SU-DHL-6 (cell line): ENCODE results near the gene BMP3.

ENCODE experiments used
- H2AFZ ChIP-seq: fragments of 200-600 bp; sonication (generic); 2 replicates; pipeline ENCODE4 v1.6.1; 2014; ENCODE audit warnings: low read depth, mild to moderate bottlenecking, moderate library complexity, mixed read lengths, antibody characterized with exemption, low read length; ENCODE audit not compliant: severe bottlenecking
- H3F3A ChIP-seq: fragments of 200-600 bp; shearing (Covaris generic); 2 replicates; pipeline ENCODE4 v1.6.0; 2016; ENCODE audit warnings: antibody characterized with exemption, mild to moderate bottlenecking; ENCODE audit not compliant: insufficient read depth
- H3K27ac ChIP-seq: fragments of 200-600 bp; sonication (generic); 2 replicates; pipeline ENCODE4 v1.5.1; 2016; ENCODE audit warnings: low read depth, mild to moderate bottlenecking, low read length, moderate library complexity, mixed read lengths
- H3K27me3 ChIP-seq: fragments of 200-600 bp; sonication (generic), shearing (Covaris generic); 2 replicates; pipeline ENCODE4 v1.6.0; 2014; ENCODE audit warnings: mild to moderate bottlenecking, low read length
- H3K36me3 ChIP-seq: fragments of 200-600 bp; sonication (generic); 2 replicates; pipeline ENCODE4 v1.6.1; 2014; ENCODE audit warnings: mild to moderate bottlenecking, low read length, mixed read lengths
- H3K4me2 ChIP-seq: fragments of 300-600, 200-600 bp; shearing (Covaris generic), sonication (generic); 2 replicates; pipeline ENCODE4 v1.6.0; 2014; ENCODE audit warnings: low read length, low read depth, mild to moderate bottlenecking; ENCODE audit not compliant: poor library complexity, severe bottlenecking
- H3K4me3 ChIP-seq: fragments of 200-600 bp; sonication (generic); 2 replicates; pipeline ENCODE4 v1.5.1; 2014; ENCODE audit warnings: antibody characterized with exemption, low read length, mild to moderate bottlenecking, mixed read lengths; ENCODE audit not compliant: insufficient read depth, poor library complexity, severe bottlenecking
- H3K79me2 ChIP-seq: fragments of 200-600 bp; sonication (generic); 2 replicates; pipeline ENCODE4 v1.6.1; 2014; ENCODE audit warnings: mild to moderate bottlenecking, low read length, moderate library complexity; ENCODE audit not compliant: insufficient read depth
- H3K9ac ChIP-seq: fragments of 200-600 bp; sonication (generic); 2 replicates; pipeline ENCODE4 v1.7.0; 2014; ENCODE audit warnings: mild to moderate bottlenecking, low read length
- H3K9me2 ChIP-seq: fragments of 200-600 bp; sonication (generic); replicated peaks from 2 replicates; pipeline ENCODE4 v1.6.1; 2014; ENCODE audit warnings: low read length; ENCODE audit not compliant: insufficient read depth
- H3K9me3 ChIP-seq: fragments of 200-600 bp; sonication (generic); 2 replicates; pipeline ENCODE4 v1.6.1; 2014; ENCODE audit warnings: low read length, mixed read lengths; ENCODE audit not compliant: insufficient read depth
- H4K20me1 ChIP-seq: fragments of 200-600 bp; sonication (generic); 2 replicates; pipeline ENCODE4 v1.6.1; 2014; ENCODE audit warnings: low read depth, mild to moderate bottlenecking, antibody characterized with exemption, low read length, moderate library complexity, mixed read lengths
- EZH2phosphoT487 ChIP-seq: fragments of 200-600 bp; sonication (generic), shearing (Covaris generic); conservative IDR thresholded peaks from 2 replicates; pipeline ENCODE4 v1.6.1; 2018; ENCODE audit warnings: mild to moderate bottlenecking, antibody characterized with exemption, low read length, moderate library complexity, mixed read lengths
- TF ChIP-seq, protein P1 (sequence below): fragments of 200-600 bp; sonication (generic); IDR thresholded peaks from one replicate; pipeline ENCODE4 v1.5.1; 2017; ENCODE audit warnings: antibody characterized with exemption, mild to moderate bottlenecking, low read length, moderate library complexity; ENCODE audit not compliant: insufficient read depth, poor library complexity, severe bottlenecking

BMP3 gene

DNA sequence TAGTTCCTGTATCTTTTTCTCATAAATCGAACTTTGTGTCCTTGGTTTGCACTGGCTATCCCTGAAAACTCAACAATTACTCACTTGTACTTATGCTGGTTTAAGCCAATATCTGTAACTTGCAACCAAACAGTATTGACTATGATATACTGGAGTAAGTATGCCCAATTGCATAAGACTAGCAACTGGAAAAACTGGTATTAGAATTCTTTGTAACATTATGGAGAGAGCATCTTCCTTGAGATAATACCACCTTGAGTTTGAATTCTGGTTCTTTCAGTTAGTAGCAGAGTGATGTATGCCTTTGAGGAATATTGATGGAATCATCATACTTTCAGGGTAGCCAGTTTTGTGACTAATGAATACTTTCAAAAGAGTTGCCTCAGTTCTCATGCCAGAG lies 28.1 kb downstream of the BMP3 start:
- Histone ChIP-seq H4K20me1 (no peaks in the 10 kb centered on the region), H3K79me2 (peaks cover 13% of the 10 kb centered on the region; the same call in 1 of the 2 replicates), H2AFZ (no peak overlapping the region), H3K9me2 (no peaks in the 10 kb centered on the region), H3K4me2 (no peak overlapping the region), H3F3A (no peaks in the 10 kb centered on the region), H3K9me3 (no peaks in the 10 kb centered on the region), H3K36me3 (no peaks in the 10 kb centered on the region), H3K27me3 (no peaks in the 10 kb centered on the region), H3K27ac (no peak overlapping the region), H3K9ac (no peak overlapping the region), H3K4me3 (no peak overlapping the region)
- TF ChIP-seq EZH2phosphoT487: no peak
- TF ChIP-seq, protein P1, sequence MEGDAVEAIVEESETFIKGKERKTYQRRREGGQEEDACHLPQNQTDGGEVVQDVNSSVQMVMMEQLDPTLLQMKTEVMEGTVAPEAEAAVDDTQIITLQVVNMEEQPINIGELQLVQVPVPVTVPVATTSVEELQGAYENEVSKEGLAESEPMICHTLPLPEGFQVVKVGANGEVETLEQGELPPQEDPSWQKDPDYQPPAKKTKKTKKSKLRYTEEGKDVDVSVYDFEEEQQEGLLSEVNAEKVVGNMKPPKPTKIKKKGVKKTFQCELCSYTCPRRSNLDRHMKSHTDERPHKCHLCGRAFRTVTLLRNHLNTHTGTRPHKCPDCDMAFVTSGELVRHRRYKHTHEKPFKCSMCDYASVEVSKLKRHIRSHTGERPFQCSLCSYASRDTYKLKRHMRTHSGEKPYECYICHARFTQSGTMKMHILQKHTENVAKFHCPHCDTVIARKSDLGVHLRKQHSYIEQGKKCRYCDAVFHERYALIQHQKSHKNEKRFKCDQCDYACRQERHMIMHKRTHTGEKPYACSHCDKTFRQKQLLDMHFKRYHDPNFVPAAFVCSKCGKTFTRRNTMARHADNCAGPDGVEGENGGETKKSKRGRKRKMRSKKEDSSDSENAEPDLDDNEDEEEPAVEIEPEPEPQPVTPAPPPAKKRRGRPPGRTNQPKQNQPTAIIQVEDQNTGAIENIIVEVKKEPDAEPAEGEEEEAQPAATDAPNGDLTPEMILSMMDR: no peak

DNA sequence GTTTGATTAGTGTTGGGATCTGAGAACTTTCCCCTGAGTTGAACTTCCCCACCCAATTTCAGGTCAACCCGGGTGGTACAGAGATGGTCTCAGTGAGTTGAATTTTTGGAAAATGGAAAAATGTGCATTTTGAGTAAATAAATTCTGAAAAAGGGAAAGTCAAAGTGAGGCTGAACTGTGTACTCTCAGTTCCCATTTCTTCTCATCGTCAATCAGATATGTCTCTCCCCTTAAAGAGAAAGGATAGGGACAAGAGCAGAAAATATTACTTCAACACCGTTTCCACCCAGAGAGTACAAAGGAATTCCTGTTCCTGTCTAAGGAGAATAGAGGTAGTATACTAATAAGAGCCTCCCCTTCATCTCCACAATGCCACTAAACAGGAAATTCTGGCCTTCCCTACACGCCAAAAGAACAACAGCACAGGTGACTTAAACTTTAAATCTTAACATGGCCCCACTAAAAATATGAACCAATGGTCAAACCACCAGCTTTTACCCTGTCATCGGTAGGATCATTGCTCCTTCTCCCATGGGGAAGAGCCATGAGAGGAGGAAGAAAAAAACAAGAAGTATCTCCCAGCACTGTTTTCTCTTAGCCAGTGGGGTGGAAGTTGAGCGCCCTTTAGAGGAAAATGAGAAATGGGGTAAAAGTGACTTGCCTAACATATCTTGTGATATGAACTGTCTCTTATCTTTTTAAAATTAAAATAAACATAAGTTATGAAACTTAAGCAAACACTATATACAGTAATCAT lies 30.3 kb downstream of the BMP3 start:
- Histone ChIP-seq H3K4me2 (no peak overlapping the region), H3K79me2 (no peaks in the 10 kb centered on the region), H2AFZ (no peak overlapping the region), H3F3A (no peaks in the 10 kb centered on the region), H3K4me3 (no peak overlapping the region), H3K9me3 (no peaks in the 10 kb centered on the region), H3K9ac (no peak overlapping the region), H3K36me3 (no peaks in the 10 kb centered on the region), H3K9me2 (no peaks in the 10 kb centered on the region), H4K20me1 (no peaks in the 10 kb centered on the region), H3K27ac (no peak overlapping the region), H3K27me3 (no peaks in the 10 kb centered on the region)
- TF ChIP-seq, protein P1: no peak
- no peak for TF ChIP-seq EZH2phosphoT487

DNA sequence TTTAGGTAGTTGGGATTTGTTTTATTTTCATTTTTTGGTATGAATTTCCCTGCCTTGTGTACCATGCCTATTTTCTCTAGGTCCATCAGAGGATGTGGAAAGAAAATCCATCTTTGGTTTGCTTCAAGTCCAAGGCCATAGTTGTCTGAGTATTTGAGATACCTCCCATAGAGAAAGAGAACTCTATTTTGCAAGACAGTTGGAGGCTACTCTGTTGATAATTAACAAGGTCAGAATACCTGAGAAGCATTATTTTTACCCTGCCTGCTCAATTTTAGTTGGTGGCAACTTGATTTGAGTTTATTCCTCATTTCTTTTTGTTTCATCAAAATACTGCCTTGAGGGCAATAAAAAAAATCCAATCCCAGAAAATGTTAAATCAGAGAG lies 30.8 kb downstream of the BMP3 start:
- H3K27me3 ChIP-seq: no peaks in the 10 kb centered on the region
- H2AFZ ChIP-seq: no peak overlapping the region
- no peak overlapping the region for H3K27ac ChIP-seq
- H3K9ac ChIP-seq: no peak overlapping the region
- no peaks in the 10 kb centered on the region for H4K20me1 ChIP-seq
- no peaks in the 10 kb centered on the region for H3K9me3 ChIP-seq
- no peaks in the 10 kb centered on the region for H3K9me2 ChIP-seq
- H3K4me3 ChIP-seq: no peak overlapping the region
- no peaks in the 10 kb centered on the region for H3K36me3 ChIP-seq
- H3F3A ChIP-seq: no peaks in the 10 kb centered on the region
- TF ChIP-seq, protein P1: no peak
- no peak for TF ChIP-seq EZH2phosphoT487
- no peak overlapping the region for H3K4me2 ChIP-seq
- H3K79me2 ChIP-seq: no peaks in the 10 kb centered on the region
